ENCODE results near the gene CCKAR.
A peak's percentile ranks its signal among the peaks of the same experiment; 100 is the strongest.

The CCKAR gene

GRCh38 chr4:26510334-26510964 is 20.2 kb upstream of the CCKAR start:
- H2BK12ac ChIP-seq (ENCODE audit: low read length), result no peak overlapping the region
- no peak overlapping the region for H3K14ac ChIP-seq (ENCODE audit: low read length)
- peaks cover 0 to 7% of the 10 kb centered on the region in 2 donors for H3K4me1 ChIP-seq (ENCODE audit: control insufficient read depth in 2 of 2, insufficient read depth in 1 of 2, low read depth in 1 of 2, low read length in 2 of 2)
- DNase-seq (ENCODE audit: low spot score), result no peak
- H3K79me1 ChIP-seq (ENCODE audit: low read depth, low read length), result no peaks in the 10 kb centered on the region
- no peak overlapping the region for H4K8ac ChIP-seq (ENCODE audit: low read depth, low read length)
- no peak overlapping the region for H2BK5ac ChIP-seq (ENCODE audit: low read length)
- no peak overlapping the region for H2BK15ac ChIP-seq (ENCODE audit: low read length)
- no peak overlapping the region for H3K9ac ChIP-seq (ENCODE audit: low read depth, low read length, poor library complexity)
- no peaks in the 10 kb centered on the region for H3K27me3 ChIP-seq (ENCODE audit: control insufficient read depth in 3 of 3, insufficient read depth in 3 of 3, low read depth in 1 of 3, low read length in 3 of 3)
- no peak overlapping the region for H3K4ac ChIP-seq (ENCODE audit: low read length)
- H3K18ac ChIP-seq (ENCODE audit: low read length), result no peak overlapping the region
- no peak overlapping the region for H3K4me2 ChIP-seq (ENCODE audit: insufficient read depth, low read length, poor library complexity, severe bottlenecking)
- H4K91ac ChIP-seq (ENCODE audit: low read depth, low read length, poor library complexity), result no peak overlapping the region
- H2AFZ ChIP-seq (ENCODE audit: low read length), result peak overlapping the region; percentile 63
- H3K27ac ChIP-seq (replicated peaks; ENCODE audit: low read length), result no peak overlapping the region
- no peaks in the 10 kb centered on the region for H3K36me3 ChIP-seq (replicated peaks in 1 of 2; ENCODE audit: control insufficient read depth in 2 of 2, insufficient read depth in 2 of 2, low read length in 2 of 2)
- WGBS, 2 donors (ENCODE audit: extremely low coverage in 2 of 2, insufficient read length in 2 of 2, insufficient replicate concordance in 1 of 2), result no CpG with 5 or more reads among the region's 4 CpGs
- no peaks in the 10 kb centered on the region for H3K9me3 ChIP-seq (replicated peaks in 1 of 2; ENCODE audit: control insufficient read depth in 2 of 2, insufficient read depth in 1 of 2, low read depth in 1 of 2, low read length in 2 of 2)
- no peak overlapping the region for H2BK120ac ChIP-seq (ENCODE audit: low read depth, low read length)
- no peak overlapping the region for H3K4me3 ChIP-seq (ENCODE audit: low read length in 2 of 2)
- H3K23ac ChIP-seq (ENCODE audit: low read depth, low read length, poor library complexity), result no peak overlapping the region
- no peak overlapping the region for H2AK5ac ChIP-seq (ENCODE audit: low read depth, low read length)

- peaks cover 0 to 7% of the 10 kb centered on the region in 2 donors for H3K4me1 ChIP-seq (ENCODE audit: control insufficient read depth in 2 of 2, insufficient read depth in 1 of 2, low read depth in 1 of 2, low read length in 2 of 2)
- no peak overlapping the region for H2BK12ac ChIP-seq (ENCODE audit: low read length)
- H2AFZ ChIP-seq (ENCODE audit: low read length), result peak overlapping the region; percentile 63
- no peak overlapping the region for H2AK5ac ChIP-seq (ENCODE audit: low read depth, low read length)
- no peak overlapping the region for H3K9ac ChIP-seq (ENCODE audit: low read depth, low read length, poor library complexity)
- H3K4ac ChIP-seq (ENCODE audit: low read length), result no peak overlapping the region
- no peak overlapping the region for H2BK5ac ChIP-seq (ENCODE audit: low read length)
- no peak overlapping the region for H3K23ac ChIP-seq (ENCODE audit: low read depth, low read length, poor library complexity)
- no peak overlapping the region for H3K18ac ChIP-seq (ENCODE audit: low read length)
- H4K8ac ChIP-seq (ENCODE audit: low read depth, low read length), result no peak overlapping the region
- H3K4me2 ChIP-seq (ENCODE audit: insufficient read depth, low read length, poor library complexity, severe bottlenecking), result no peak overlapping the region
- H2BK120ac ChIP-seq (ENCODE audit: low read depth, low read length), result no peak overlapping the region
- no peak overlapping the region for H2BK15ac ChIP-seq (ENCODE audit: low read length)
- no peak overlapping the region for H3K27ac ChIP-seq (replicated peaks; ENCODE audit: low read length)
- H3K36me3 ChIP-seq (replicated peaks in 1 of 2; ENCODE audit: control insufficient read depth in 2 of 2, insufficient read depth in 2 of 2, low read length in 2 of 2), result no peaks in the 10 kb centered on the region
- no peaks in the 10 kb centered on the region for H3K27me3 ChIP-seq (ENCODE audit: control insufficient read depth in 3 of 3, insufficient read depth in 3 of 3, low read depth in 1 of 3, low read length in 3 of 3)
- H4K91ac ChIP-seq (ENCODE audit: low read depth, low read length, poor library complexity), result no peak overlapping the region
- WGBS, 2 donors (ENCODE audit: extremely low coverage in 2 of 2, insufficient read length in 2 of 2, insufficient replicate concordance in 1 of 2), result no CpG with 5 or more reads among the region's 8 CpGs
- DNase-seq (ENCODE audit: low spot score), result no peak
- no peak overlapping the region for H3K4me3 ChIP-seq (ENCODE audit: low read length in 2 of 2)
- no peak overlapping the region for H3K14ac ChIP-seq (ENCODE audit: low read length)
- no peaks in the 10 kb centered on the region for H3K9me3 ChIP-seq (replicated peaks in 1 of 2; ENCODE audit: control insufficient read depth in 2 of 2, insufficient read depth in 1 of 2, low read depth in 1 of 2, low read length in 2 of 2)
- no peaks in the 10 kb centered on the region for H3K79me1 ChIP-seq (ENCODE audit: low read depth, low read length)
Measured at GRCh38 chr4:26509681-26510333, 19.5 kb upstream of the CCKAR start.

- no peak overlapping the region for H2AFZ ChIP-seq (ENCODE audit: low read length)
- H2BK15ac ChIP-seq (ENCODE audit: low read length), result no peak overlapping the region
- H3K36me3 ChIP-seq (replicated peaks in 1 of 2; ENCODE audit: control insufficient read depth in 2 of 2, insufficient read depth in 2 of 2, low read length in 2 of 2), result no peaks in the 10 kb centered on the region
- no peak overlapping the region for H3K4ac ChIP-seq (ENCODE audit: low read length)
- no peak overlapping the region for H2BK12ac ChIP-seq (ENCODE audit: low read length)
- H3K23ac ChIP-seq (ENCODE audit: low read depth, low read length, poor library complexity), result no peak overlapping the region
- no peaks in the 10 kb centered on the region for H3K9me3 ChIP-seq (replicated peaks in 1 of 2; ENCODE audit: control insufficient read depth in 2 of 2, insufficient read depth in 1 of 2, low read depth in 1 of 2, low read length in 2 of 2)
- H4K91ac ChIP-seq (ENCODE audit: low read depth, low read length, poor library complexity), result no peak overlapping the region
- H3K27ac ChIP-seq (replicated peaks; ENCODE audit: low read length), result no peak overlapping the region
- no peak overlapping the region for H2BK120ac ChIP-seq (ENCODE audit: low read depth, low read length)
- no peaks in the 10 kb centered on the region for H3K79me1 ChIP-seq (ENCODE audit: low read depth, low read length)
- H2AK5ac ChIP-seq (ENCODE audit: low read depth, low read length), result no peak overlapping the region
- H3K14ac ChIP-seq (ENCODE audit: low read length), result no peak overlapping the region
- no peak overlapping the region for H3K18ac ChIP-seq (ENCODE audit: low read length)
- H2BK5ac ChIP-seq (ENCODE audit: low read length), result no peak overlapping the region
- no peak for DNase-seq (ENCODE audit: low spot score)
- H3K4me3 ChIP-seq (ENCODE audit: low read length in 2 of 2), result no peak overlapping the region
- H3K27me3 ChIP-seq (ENCODE audit: control insufficient read depth in 3 of 3, insufficient read depth in 3 of 3, low read depth in 1 of 3, low read length in 3 of 3), result peaks cover 0 to 6% (median 0%) of the 10 kb centered on the region in 3 experiments
- H3K4me1 ChIP-seq (ENCODE audit: control insufficient read depth in 2 of 2, insufficient read depth in 1 of 2, low read depth in 1 of 2, low read length in 2 of 2), result peaks cover 0 to 7% of the 10 kb centered on the region in 2 donors
- H3K4me2 ChIP-seq (ENCODE audit: insufficient read depth, low read length, poor library complexity, severe bottlenecking), result no peak overlapping the region
- H4K8ac ChIP-seq (ENCODE audit: low read depth, low read length), result no peak overlapping the region
- no CpG with 5 or more reads among the region's 4 CpGs for WGBS, 2 donors (ENCODE audit: extremely low coverage in 2 of 2, insufficient read length in 2 of 2, insufficient replicate concordance in 1 of 2)
- H3K9ac ChIP-seq (ENCODE audit: low read depth, low read length, poor library complexity), result no peak overlapping the region
Measured at GRCh38 chr4:26507286-26507685, 17.0 kb upstream of the CCKAR start.

GRCh38 chr4:26503844-26504243 is 13.6 kb upstream of the CCKAR start:
- Histone ChIP-seq H3K4me2 (ENCODE audit: insufficient read depth, low read length, poor library complexity, severe bottlenecking) (no peak overlapping the region), H4K8ac (ENCODE audit: low read depth, low read length) (no peak overlapping the region), H2BK120ac (ENCODE audit: low read depth, low read length) (no peak overlapping the region), H3K4me1 (ENCODE audit: control insufficient read depth in 2 of 2, insufficient read depth in 1 of 2, low read depth in 1 of 2, low read length in 2 of 2) (no peaks in the 10 kb centered on the region), H2BK12ac (ENCODE audit: low read length) (no peak overlapping the region), H3K4ac (ENCODE audit: low read length) (no peak overlapping the region), H3K79me1 (ENCODE audit: low read depth, low read length) (no peaks in the 10 kb centered on the region), H3K9ac (ENCODE audit: low read depth, low read length, poor library complexity) (no peak overlapping the region), H2BK5ac (ENCODE audit: low read length) (no peak overlapping the region), H3K14ac (ENCODE audit: low read length) (no peak overlapping the region), H2AK5ac (ENCODE audit: low read depth, low read length) (no peak overlapping the region), H3K27ac (replicated peaks; ENCODE audit: low read length) (no peak overlapping the region), H3K27me3 (ENCODE audit: control insufficient read depth in 3 of 3, insufficient read depth in 3 of 3, low read depth in 1 of 3, low read length in 3 of 3) (peaks cover 0 to 6% (median 0%) of the 10 kb centered on the region in 3 experiments), H2BK15ac (ENCODE audit: low read length) (no peak overlapping the region), H3K4me3 (ENCODE audit: low read length in 2 of 2) (no peak overlapping the region), H3K23ac (ENCODE audit: low read depth, low read length, poor library complexity) (no peak overlapping the region), H3K18ac (ENCODE audit: low read length) (no peak overlapping the region), H2AFZ (ENCODE audit: low read length) (no peak overlapping the region), H3K36me3 (replicated peaks in 1 of 2; ENCODE audit: control insufficient read depth in 2 of 2, insufficient read depth in 2 of 2, low read length in 2 of 2) (no peaks in the 10 kb centered on the region), H3K9me3 (replicated peaks in 1 of 2; ENCODE audit: control insufficient read depth in 2 of 2, insufficient read depth in 1 of 2, low read depth in 1 of 2, low read length in 2 of 2) (peaks cover 2 to 6% of the 10 kb centered on the region in 2 donors), H4K91ac (ENCODE audit: low read depth, low read length, poor library complexity) (no peak overlapping the region)
- no peak for DNase-seq (ENCODE audit: low spot score)
- no CpG with 5 or more reads among the region's 4 CpGs for WGBS, 2 donors (ENCODE audit: extremely low coverage in 2 of 2, insufficient read length in 2 of 2, insufficient replicate concordance in 1 of 2)

Measured in neuronal stem cell (in vitro differentiated cells).